Measurements from ENCODE around the gene PLA2G6.
A peak's percentile ranks its signal among the peaks of the same experiment; 100 is the strongest.

PLA2G6 gene

GRCh38 chr22:38109371-38110001, 72.1 kb downstream of the PLA2G6 start:
- peak in 1 of 2 donors; percentile 27 for DNase-seq

GRCh38 chr22:38108561-38109319, 72.9 kb downstream of the PLA2G6 start:
- DNase-seq: no peak

- DNase-seq: no peak
Observed at GRCh38 chr22:38107692-38108515, 73.7 kb downstream of the PLA2G6 start.

GRCh38 chr22:38106814-38107578, 74.6 kb downstream of the PLA2G6 start:
- no peak for DNase-seq

GRCh38 chr22:38104084-38104483, 77.5 kb downstream of the PLA2G6 start:
- DNase-seq: no peak

GRCh38 chr22:38103641-38104040, 78.0 kb downstream of the PLA2G6 start:
- DNase-seq: no peak

- DNase-seq: no peak
Observed at GRCh38 chr22:38098410-38099249, 83.0 kb downstream of the PLA2G6 start.

GRCh38 chr22:38097557-38098409, 83.8 kb downstream of the PLA2G6 start:
- no peak for DNase-seq

- DNase-seq: no peak
Observed at GRCh38 chr22:38097058-38097457, 84.6 kb downstream of the PLA2G6 start.

GRCh38 chr22:38089474-38089851, 92.2 kb downstream of the PLA2G6 start:
- DNase-seq: no peak

- no peak for DNase-seq
Observed at GRCh38 chr22:38088629-38089473, 92.8 kb downstream of the PLA2G6 start.

GRCh38 chr22:38087855-38088254, 93.8 kb downstream of the PLA2G6 start:
- no peak for DNase-seq

GRCh38 chr22:38086942-38087341, 94.7 kb downstream of the PLA2G6 start:
- no peak for DNase-seq

GRCh38 chr22:38086001-38086845, 95.4 kb downstream of the PLA2G6 start:
- DNase-seq: no peak

- no peak for DNase-seq
Observed at GRCh38 chr22:38085501-38085900, 96.1 kb downstream of the PLA2G6 start.

GRCh38 chr22:38085056-38085455, 96.6 kb downstream of the PLA2G6 start:
- no peak for DNase-seq

GRCh38 chr22:38083931-38084631, 97.5 kb downstream of the PLA2G6 start, which contains the start of gene SLC16A8:
Gene SLC16A8 (minus strand): TSS chr22:38084184. CDS start chr22:38082873, 1,311 bp downstream.
- DNase-seq: no peak

Data from CD4-positive, alpha-beta T cell treated with Interleukin-4 for 1 hour (primary cell).